CD4-positive, alpha-beta T cell treated with Interleukin-6 at 100 ng/mL for 8 hours (primary cell): Measurements from ENCODE around the gene MGAT4A.

ENCODE experiments used
- DNase-seq: peaks from one replicate; pipeline ENCODE4 v3.0.0-alpha.2; 2020; ENCODE audit warnings: mixed read lengths, low spot score

The MGAT4A gene

DNA sequence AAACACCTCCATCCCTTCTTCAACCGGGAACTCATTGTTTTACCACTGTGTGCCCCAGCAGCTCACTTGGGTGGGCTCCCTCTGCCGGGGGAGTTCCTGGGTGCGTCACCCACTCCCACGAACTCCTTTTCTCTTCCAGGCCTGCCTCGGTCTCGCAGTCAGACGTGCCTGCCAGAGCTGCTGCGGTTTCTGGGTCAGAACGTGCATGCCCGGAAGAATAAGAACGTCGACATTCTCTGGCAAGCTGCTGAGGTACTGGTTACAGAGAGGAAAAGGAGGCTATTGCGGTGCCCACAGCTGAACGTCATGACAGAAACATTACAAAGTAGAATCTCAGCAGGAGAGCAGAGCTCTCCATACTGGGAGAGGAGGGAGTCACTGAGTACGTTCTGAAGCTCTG is 158.3 kb downstream of the MGAT4A start:
- DNase-seq, result no peak

DNA sequence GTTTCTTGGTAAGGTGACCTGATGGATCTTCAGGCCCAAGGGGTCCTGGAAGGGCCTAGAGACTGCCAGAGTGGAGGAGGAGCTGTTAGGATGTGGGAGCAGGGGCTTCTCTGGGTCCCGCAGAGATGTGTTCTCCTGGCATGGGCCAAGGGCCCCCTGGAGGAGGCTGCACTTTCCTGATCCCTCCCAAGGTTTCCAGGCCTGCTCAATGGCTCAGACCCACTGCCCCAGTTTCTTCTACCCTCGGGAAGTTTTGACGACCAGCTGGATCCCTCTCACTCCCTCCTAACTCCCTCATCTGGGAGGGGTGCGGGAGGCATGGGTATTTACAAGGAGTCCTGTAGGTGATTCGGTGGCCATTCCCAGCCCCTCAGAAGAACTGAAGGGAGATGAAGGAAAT is 158.7 kb downstream of the MGAT4A start:
- DNase-seq, result no peak

DNA sequence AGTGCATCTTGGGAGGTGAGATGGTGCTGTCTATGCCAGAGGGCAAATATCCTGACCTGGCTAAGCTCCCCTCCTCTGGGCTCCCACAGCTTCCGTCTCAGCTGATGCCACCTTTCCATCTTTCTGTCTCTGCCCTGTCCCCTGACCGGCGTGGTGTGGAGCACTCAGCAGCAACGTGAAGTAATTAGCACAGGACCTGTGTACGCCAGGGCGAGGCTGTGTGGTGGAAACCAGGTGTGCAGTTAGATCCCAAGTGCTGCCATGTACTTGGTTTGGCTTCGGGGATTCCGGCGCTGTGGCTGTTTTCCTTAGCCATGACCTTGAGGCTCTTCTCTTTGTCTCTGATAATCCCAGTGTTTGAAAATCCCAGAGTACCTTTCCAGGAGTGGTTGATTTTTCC is 159.1 kb downstream of the MGAT4A start:
- no peak for DNase-seq

DNA sequence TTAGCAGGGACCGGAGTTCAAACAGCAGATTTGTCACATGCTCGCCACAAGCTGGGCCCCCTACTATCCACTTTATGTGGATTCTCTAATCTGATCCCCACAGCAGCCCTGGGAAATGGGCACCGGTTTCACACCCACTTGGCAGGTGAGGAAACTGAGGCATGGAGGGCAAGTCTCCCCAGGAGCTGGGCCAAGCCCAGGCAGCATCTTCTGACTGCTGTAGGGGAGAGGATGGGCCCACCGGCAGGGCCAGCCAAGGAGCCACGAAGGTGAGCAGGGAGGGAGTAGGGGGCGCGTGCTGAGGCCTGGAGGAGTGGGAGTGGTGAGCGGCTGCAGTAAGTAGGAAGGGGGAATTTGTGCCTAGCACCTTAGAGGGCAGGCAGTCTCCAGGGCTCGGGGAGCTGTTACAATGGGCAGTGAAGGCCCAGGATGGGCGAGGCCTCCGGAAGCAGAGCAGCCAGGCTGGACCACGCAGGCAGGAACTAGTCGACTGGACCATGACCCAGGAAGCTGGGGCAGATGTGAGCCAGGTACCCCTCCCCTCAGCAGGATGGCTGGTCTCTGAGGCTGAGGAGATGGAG is 159.7 kb downstream of the MGAT4A start:
- DNase-seq, result no peak

DNA sequence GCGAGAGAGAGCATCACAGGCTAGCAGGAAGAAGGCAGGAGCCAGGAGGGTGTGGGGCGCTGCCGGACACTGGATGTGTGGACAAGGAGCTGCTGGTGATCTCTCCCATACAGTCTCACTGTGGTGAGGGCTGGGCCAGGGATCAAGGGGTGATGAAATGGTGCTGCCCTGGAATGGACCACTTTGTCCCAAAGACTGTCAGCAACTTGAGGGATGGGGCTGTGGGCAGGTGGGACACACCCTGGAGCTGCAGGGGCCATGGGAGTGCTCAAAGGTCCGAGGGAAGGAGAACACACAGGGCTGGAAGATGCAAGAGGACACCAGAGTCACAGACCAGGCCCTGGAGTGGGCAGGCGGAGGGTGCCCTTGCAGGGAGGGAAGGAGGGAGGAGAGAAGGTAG is 160.6 kb downstream of the MGAT4A start:
- DNase-seq, result no peak

DNA sequence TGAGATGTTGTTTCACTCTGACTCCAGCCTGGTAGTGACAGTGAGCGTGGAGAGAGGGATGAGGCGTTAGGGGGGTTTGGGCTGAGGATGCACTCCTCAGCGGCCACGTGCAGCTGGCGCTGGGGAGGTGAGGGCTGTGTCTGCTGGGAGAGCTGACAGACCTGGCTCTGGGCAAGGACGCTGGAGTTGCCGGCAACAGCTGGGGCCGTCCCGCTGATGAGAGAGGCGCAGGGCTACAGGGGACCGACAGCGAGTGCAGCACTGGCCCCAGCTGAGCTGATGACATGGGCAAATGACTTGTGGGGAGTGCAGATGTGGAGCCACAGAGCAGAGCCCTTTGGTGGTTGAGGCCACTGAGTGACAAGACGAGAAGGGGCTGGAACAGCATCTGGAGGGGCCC is 161.0 kb downstream of the MGAT4A start:
- no peak for DNase-seq

DNA sequence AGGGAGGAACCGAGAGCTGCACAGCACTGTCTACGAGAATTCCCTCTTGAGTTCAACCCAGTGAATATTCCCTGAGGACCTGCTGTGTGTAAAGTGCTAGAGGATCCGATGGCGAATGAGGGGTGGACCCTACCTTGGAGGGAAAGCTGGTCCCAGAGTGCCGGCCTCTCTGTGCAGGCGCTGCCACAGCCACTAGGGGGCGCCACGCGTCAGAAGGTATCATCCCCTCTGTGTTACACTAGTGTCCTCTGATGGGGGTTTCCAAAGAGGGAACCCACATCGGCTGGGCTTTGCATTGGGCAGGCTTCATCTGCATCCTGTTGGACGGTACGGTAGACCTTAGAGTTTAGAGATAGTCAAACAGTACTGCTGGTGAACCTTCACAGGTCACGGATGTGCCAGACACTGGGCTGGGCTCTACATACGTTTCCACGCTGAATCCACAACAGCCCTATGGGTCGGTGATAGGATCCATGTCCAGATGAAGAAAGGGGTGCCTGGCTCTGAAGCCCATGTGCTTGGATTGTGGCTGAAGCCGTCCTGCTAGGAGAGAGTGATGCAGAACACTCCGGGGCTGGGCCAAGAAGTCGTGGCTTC is 161.6 kb downstream of the MGAT4A start:
- peak; percentile 49 for DNase-seq
